ENCODE results near the gene SEMA6B.
"Not testable (repeated sequence)": the region's sequence is repeated elsewhere in the genome, so short reads cannot be mapped to it uniquely, and the experiment has no call there.

The SEMA6B gene

DNA sequence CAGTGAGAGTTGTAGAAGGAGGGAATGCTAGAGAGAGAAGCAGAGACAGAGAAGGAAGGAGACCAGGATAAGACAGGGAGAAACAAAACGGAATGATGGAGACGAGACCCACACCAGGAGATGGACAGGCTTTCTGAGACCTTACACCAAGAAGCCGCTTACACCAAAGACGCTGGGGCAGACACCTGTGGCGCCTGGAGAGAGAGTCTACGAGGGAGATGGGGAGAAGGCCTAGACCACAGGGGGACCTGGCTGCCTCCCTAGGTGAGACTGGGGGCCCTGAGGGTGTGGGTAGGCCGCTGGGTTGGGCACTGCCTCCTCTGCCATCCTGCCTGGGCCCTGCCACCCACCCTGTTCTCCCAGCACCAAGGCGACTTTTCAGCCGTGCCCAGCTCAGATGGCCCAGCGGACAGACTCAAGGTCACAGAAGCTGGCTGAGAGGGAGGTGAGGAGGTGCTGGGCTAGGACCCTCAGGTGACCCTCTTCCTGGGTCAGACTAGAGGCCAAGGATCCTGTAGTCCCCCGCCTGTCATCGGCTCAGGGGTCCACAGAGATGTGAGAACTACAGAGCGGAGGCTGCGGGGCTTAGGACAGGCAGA is 29.5 kb downstream of the SEMA6B start:
- no peak for DNase-seq

DNA sequence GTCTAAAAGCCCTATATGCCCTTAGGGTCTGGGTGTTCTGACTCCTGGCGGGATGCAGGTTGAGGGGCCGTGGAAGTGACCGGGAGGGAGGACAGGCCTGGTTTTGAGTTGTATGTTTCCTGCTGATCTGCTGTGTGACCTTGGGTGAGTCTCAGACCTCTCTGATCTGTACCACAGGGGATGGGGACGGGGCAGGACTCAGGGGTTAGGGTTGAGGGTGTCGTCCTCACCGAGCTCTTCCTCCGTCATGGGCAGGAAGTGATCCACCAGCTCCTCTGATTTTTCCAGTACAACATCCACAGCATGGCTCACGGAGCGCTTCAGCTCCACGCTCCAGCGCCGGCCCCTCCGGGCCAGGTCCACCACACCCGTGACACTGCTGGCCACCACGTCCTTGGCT is 30.6 kb downstream of the SEMA6B start:
- DNase-seq, result no peak

DNA sequence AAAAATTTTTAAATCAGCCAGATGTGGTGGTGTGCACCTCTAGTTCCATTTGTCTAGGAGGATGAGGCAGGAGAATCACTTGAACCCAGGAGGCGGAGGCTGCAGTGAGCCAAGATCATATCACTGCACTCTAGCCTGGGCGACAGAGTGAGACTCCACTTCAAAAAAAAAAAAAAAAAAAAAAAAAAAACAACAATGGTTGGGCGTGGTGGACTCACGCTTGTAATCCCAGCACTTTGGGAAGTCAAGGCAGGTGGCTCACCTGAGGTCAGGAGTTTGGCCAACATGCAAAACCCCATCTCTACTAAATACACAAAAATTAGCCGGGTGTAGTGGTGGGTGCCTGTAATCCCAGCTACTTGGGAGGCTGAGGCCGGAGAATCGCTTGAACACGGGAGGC is 32.1 kb downstream of the SEMA6B start:
- not testable (repeated sequence) for DNase-seq

DNA sequence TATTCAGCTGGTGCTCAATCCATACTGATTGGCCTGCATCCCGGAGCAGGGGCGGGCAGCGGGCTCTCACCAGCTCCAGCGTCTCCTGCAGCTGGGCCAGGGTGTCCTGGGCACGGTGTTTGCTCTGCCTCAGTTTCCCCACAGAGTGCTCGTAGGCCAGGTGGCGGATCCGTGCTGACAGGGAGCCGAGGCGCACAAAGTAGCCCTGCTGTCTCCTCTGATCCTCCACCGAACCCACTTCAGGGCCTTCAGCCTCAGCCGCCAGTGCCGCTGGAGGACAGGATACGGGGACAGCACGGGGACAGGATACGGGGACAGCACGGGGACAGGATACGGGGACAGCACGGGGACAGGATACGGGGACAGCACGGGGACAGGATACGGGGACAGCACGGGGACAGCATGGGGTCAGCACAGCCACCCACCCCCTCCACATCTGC is 33.9 kb downstream of the SEMA6B start:
- DNase-seq, result no peak

DNA sequence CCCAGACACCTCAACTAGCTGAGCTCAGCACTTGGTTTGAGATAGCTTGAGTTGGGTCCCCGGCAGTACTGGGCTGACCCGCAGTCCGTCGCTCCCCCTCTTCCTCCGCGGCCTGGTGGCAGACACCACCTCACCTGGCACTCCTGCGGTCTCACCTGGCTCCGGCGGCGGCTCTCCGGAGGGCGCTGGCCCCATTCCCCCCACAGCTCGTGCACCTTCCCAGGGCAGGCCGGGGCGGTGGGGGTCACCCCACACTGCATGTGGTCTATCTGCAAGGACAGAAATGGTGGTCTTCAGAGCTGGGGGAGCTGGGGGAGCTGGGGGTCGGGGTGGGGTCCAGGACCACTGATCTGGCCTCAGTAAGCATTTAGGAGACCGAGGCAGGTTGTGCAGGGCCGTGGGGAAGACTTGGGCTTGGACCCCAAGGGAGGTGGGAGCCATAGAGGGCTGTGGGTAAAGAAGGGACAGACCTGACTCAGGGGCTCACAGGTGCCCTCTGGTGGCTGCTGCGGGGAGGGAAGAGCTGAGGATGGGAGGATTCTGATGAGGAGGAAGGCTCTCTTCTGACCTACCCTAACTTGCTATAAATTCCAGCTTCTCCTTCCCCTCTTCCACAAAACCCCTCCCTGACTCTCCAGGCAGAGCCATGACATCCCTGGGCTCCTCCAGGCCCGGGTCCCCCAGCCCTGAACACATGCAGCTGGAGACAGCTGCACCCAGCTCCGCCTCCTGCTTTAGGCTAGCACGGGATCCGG is 34.5 kb downstream of the SEMA6B start:
- peak in 15 of 58 donors; percentile 0 to 50 (median 16) for DNase-seq

DNA sequence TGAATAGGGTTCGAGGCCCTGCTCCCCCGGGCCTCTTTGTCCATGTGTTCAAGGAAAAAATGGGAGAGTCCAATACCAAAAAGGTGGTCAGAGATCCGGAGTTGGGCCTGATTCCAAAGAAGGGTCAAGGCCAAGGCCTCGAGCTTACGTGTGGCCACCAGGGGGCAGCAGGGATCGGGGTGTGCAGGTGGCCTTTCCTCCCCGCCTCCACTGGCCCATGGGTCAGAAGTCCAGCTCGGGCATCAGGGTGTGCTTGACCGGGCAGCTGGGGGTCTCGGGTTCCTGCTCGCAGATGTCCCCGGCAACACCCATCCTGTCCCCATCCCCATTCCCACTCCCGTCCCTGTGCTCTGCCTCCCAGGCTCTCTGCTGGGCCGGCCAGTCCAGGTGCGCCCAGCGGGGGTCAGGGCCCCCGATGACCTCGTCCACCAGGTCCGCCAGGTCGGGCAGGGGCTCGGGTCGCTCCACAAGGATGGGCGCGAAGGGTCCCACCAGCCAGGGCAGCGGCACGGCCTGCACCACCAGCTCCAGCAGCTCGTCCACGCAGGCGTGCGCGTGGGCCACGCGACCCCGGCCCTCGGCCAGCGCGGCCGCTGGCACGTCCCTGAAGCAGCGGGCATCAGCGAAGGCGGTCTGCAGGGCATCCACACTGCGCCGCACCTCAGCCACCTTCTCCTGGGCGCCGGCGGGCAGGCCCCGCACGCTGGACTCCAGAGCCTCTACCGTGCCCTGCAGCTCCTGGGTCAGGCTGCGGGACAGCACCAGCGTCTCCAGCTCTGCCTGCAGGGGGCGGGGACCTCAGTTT is 36.0 kb downstream of the SEMA6B start:
- peak in 11 of 58 donors; percentile 5 to 25 (median 11) for DNase-seq

GRCh38 chr19:4522291-4523002 is 37.0 kb downstream of the SEMA6B start:
- DNase-seq, result no peak

GRCh38 chr19:4521888-4522242 is 37.6 kb downstream of the SEMA6B start:
- DNase-seq, result no peak

DNA sequence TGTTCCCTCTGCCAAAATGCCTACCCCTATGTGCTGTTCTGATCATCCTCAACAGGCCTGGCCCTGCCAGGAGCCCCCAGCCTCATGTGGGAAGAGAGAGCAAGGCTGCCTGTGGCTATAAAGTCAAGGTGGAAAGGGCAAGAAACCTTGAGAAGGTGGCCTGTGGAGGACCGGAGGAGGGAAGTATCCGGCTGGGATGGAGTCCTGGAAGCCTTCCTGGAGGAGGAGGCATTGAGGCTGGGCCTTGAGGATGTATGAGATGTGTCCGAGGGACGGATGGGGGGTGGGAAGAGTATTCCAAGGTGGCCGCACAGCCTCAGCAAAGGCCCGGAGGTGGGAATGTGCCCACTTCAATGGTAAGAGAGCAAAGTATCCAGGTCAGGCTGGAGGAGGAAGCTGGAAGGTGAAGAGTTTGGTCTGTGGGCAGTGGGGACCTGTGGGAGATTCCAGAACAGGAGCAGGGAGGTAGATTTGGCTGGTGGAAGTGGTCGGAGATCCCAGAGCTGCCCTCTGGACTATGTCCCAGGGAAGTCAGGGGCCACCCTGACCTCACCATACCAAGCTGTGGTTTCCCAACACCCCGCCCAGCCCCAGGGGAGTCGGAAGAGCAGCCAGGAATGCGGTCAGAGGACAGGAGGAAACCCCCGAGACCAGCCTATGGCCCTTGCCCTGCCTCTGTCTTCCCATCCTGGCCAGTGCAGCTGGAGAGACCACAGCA is 38.2 kb downstream of the SEMA6B start:
- no peak for DNase-seq

- DNase-seq, result peak in 11 of 58 donors; percentile 3 to 35 (median 14)
Observed at GRCh38 chr19:4519521-4520277, 39.8 kb downstream of the SEMA6B start.

DNA sequence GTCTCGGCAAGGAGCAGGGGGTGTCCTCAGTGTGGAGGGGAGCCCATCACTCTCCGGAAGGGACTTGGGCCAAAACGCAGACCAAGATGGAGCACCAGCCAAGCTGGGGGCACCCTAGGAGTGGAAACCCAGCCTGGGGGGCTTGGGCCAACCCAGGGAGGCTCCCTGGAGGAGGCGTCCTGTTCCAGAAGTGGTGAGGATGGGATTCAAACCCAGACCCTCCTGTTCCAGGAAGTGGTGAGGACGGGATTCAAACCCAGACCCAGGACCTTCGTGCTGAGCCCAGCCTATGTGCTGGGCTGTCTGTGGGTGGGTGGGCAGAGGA is 40.4 kb downstream of the SEMA6B start:
- no peak for DNase-seq

- peak in 47 of 58 donors; percentile 10 to 82 (median 53) for DNase-seq
Observed at GRCh38 chr19:4518345-4519171, 40.9 kb downstream of the SEMA6B start, which contains the start of gene PLIN4. Gene PLIN4 (minus strand): TSS chr19:4518486. CDS start chr19:4518272, 214 bp downstream.

- no peak for DNase-seq
Observed at GRCh38 chr19:4517451-4518057, 41.9 kb downstream of the SEMA6B start.

- peak in 3 of 58 donors; percentile 9 to 23 (median 15) for DNase-seq
Observed at GRCh38 chr19:4516939-4517300, 42.6 kb downstream of the SEMA6B start.

- no peak for DNase-seq
Observed at GRCh38 chr19:4516199-4516938, 43.1 kb downstream of the SEMA6B start.

GRCh38 chr19:4515732-4516131 is 43.8 kb downstream of the SEMA6B start:
- no peak for DNase-seq

DNA sequence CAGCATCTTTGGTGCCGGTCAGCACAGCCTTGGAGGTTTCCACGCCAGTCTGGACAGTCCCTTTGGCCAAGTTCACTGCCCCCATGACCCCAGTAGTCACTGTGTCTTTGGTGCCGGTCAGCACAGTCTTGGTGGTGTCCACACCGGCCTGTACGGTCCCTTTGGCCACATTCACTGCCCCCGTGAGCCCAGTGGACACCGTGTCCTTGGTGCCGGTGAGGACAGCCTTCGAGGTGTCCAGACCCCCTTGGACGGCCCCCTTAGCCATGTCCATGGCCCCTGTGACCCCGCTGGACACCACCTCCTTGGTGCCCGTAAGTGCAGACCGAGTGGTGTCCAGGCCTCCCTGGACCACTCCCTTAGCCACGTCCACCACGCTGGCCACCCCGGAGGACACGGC is 46.2 kb downstream of the SEMA6B start:
- DNase-seq, result no peak

DNA sequence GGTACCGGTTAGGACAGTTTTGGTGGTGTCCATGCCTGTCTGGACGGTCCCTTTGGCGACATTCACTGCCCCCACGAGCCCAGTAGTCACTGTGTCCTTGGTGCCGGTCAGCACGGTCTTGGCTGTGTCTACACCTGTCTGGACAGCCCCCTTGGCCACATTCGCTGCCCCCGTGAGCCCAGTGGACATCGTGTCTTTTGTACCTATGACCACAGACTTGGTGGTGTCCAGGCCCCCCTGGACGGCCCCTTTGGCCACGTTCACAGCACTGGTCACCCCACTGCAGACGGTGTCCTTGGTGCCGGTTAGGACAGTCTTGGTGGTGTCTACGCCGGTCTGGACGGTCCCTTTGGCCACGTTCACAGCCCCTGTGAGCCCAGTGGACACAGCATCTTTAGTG is 47.4 kb downstream of the SEMA6B start:
- no peak for DNase-seq

Data from anterior cingulate cortex (tissue), 58 donors.